GM18511 (cell line): ENCODE data around the gene LTBP4.

Experiments
- ATAC-seq: cut with Tn5 transposase; IDR thresholded peaks from one replicate; pipeline ENCODE4 v1.9.1; 2021; ENCODE audit warnings: mild to moderate bottlenecking, moderate library complexity; ENCODE audit not compliant: unreplicated experiment

The LTBP4 gene

GRCh38 chr19:40596608-40597328 lies 4.4 kb upstream of the LTBP4 start:
- no peak for ATAC-seq

GRCh38 chr19:40597329-40597838 lies 3.8 kb upstream of the LTBP4 start:
- no peak for ATAC-seq

GRCh38 chr19:40598121-40598917 lies 2.9 kb upstream of the LTBP4 start:
- ATAC-seq, result no peak

- no peak for ATAC-seq
Observed at GRCh38 chr19:40598918-40599307, 2.3 kb upstream of the LTBP4 start.

GRCh38 chr19:40599331-40599901 lies 1.8 kb upstream of the LTBP4 start:
- no peak for ATAC-seq

- no peak for ATAC-seq
Observed at GRCh38 chr19:40599902-40600569, 1.1 kb upstream of the LTBP4 start.

GRCh38 chr19:40600570-40601133 lies 517 bp upstream of the LTBP4 start:
- ATAC-seq, result no peak

GRCh38 chr19:40603071-40603388 lies 1.9 kb downstream of the LTBP4 start:
- ATAC-seq, result no peak

GRCh38 chr19:40603389-40604170 lies 2.4 kb downstream of the LTBP4 start:
- peak; percentile 81 for ATAC-seq

GRCh38 chr19:40604171-40604646 lies 3.0 kb downstream of the LTBP4 start:
- ATAC-seq, result no peak

GRCh38 chr19:40604647-40605215 lies 3.6 kb downstream of the LTBP4 start:
- ATAC-seq, result no peak

GRCh38 chr19:40605216-40605971 lies 4.2 kb downstream of the LTBP4 start:
- peak; percentile 32 for ATAC-seq

GRCh38 chr19:40607311-40608239 lies 6.4 kb downstream of the LTBP4 start:
- ATAC-seq, result no peak

GRCh38 chr19:40608240-40608621 lies 7.1 kb downstream of the LTBP4 start:
- no peak for ATAC-seq

GRCh38 chr19:40608957-40609356 lies 7.8 kb downstream of the LTBP4 start:
- ATAC-seq, result no peak

- peak; percentile 59 for ATAC-seq
Observed at GRCh38 chr19:40609561-40610395, 8.6 kb downstream of the LTBP4 start.

GRCh38 chr19:40610396-40611064 lies 9.4 kb downstream of the LTBP4 start:
- no peak for ATAC-seq
